Occipital lobe (tissue), 2 donors: Measurements from ENCODE around the gene PIK3C2G. TPM values are rescaled to one million over a fixed set of nuclear protein-coding genes. Genes with fewer than 3 reads are reported as not detected.

Experiments used
- DNase-seq: peaks from one replicate; lab custom pipeline; 2025; lab: John Stamatoyannopoulos, UW
- total RNA-seq: library from RNA; depleted of rRNA; stranded (reverse); fragments of >200 nt; gene quantifications from one replicate; pipeline ENCODE4 v1.2.3, GENCODE V29; 2014

PIK3C2G gene
- total RNA-seq, 1 donor from 2014 or later: 0.31 TPM

DNA sequence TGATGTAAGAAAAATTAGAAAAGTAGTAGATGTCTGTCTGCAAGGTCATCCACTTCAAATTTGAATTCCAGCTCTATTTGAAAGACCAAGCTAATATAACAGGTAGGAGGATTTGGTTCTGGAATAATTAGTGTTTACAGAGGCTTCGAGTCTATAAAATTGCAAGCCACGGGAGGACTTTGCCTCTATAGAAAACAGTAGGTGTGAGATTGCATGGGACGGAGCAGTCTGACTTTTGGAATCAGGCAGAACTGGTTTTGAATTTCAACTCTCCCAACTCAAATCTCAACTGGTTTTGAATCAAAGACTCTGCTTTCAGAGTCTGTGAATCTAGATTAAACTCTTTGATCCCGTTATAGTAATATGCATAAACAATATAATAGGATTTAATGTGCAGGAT lies 82.4 kb downstream of the PIK3C2G start:
- DNase-seq: no peak

DNA sequence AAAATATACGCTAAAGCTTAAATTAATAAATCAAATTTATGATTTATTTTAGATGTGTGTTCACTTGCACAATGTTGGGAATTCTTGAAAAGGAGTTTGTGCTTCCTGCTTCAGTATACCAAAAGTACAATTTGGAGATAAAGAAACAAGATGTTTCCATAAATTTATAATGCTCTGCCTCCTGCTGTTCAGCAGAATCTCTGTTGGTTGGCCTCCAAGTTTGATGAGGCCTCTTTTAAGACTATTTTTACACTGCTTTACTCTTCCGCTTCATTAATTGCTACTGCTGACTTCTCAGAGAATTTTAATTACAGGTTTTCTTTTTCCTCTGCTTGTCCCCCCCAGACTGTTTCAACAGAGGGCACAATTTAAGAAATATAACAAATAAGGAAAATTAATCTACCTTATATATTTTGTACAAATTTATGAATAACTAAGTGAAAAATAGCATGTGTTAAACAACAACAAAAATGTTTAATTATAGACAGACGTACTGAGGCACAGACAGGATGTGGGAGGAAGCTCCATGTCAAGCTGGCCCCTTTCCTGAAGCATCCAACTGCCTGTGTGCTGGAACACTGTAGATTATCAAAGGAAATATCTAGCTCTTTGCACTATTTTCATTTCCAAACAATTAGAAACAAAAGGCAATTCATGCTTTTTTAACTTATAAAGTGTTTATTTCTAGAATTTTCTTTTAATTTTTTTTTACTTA lies 83.9 kb downstream of the PIK3C2G start:
- no peak for DNase-seq

DNA sequence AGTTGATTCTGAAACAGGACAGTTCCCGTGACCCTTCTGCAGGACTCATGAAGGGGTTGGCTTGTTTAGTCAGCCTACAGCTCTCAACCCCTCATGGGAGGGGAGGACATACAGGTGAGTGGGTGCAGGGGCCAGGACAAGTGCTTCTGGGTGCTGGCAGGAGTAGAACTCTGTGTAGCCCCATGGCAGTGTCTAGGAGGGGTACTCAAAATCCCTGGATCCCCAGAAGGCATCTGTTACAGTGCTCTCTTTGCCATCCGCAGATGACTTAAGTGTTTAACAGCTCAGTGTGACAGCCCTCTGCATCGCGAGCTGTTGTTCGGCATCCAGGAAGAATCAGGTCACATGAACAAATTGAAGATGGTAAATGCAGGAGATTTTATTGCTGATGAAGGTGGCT lies 91.0 kb downstream of the PIK3C2G start:
- DNase-seq: no peak

DNA sequence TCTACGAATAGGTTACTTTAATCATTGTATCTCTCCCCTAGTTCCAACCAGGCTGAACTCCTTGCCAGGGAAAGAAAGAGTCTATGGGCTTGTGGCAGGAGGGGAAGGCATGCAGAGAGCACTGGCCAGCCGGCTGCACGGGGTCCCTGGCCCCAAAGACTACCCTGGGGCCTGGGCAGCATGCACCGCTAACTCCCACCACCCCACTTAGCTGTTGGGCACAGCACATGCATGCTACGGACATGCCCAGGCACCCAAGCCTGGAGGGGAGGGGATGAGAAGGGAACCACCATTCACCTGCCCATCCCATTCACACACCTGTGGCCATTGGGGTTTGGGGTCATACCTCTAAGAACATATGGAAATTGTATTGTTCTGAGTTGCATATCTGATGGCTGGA lies 94.1 kb downstream of the PIK3C2G start:
- DNase-seq: no peak

DNA sequence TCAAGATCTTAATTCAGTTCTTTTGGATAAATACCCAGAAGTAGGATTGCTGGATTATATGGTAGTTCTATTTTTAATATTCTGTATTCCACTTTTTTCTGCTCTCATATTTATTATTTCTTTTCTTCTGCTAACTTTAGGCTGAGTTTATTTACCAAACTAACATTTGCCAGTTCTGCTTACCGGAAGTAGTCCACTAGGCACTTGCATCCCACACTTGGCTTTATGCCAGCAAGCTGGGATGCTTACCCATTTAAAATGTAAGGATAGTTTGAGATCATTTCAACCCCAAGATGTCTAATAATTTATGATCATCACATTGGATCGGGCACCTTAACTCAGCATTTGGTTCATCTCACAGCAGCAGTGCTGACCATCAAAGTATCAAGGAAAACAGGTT lies 96.8 kb downstream of the PIK3C2G start:
- no peak for DNase-seq

DNA sequence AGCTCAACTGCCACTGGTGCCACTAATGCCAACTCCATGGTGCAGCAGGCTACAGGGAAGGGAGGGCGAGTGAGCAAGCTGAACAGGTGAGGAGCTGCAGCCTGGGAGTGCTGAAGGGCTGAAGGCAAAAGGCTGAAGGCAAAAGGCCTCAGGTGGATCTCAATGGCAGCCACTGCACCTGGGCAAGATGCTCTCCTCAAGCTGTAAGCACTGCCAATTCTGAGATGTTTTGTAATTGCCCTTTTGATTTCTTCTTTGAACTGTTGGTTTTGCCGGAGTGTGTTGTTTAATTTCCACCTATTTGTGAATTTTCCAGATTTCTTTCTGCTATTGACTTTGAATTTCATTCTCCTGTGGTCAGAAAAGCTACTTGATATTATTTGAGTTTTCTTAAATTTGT lies 97.6 kb downstream of the PIK3C2G start:
- no peak for DNase-seq

DNA sequence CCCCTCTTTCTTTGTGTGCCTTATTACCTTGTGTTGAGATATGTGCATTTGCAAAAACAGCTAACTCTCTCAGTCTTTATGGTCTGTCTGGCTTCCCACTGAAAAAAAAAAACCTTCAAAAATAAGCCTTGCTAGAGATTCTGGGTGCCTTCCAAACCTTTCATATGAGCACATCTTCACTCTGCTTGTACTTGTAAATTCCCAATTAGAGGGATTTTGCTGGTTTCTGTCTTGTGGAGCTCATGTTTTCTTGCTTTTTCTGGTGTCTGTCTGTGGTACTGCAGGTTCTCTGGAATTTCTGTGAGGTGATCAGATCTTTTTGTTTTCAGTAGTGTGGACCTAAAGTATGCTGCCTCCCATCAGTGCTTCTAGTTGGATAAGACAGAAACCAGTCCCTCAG lies 100.1 kb downstream of the PIK3C2G start:
- DNase-seq: no peak

DNA sequence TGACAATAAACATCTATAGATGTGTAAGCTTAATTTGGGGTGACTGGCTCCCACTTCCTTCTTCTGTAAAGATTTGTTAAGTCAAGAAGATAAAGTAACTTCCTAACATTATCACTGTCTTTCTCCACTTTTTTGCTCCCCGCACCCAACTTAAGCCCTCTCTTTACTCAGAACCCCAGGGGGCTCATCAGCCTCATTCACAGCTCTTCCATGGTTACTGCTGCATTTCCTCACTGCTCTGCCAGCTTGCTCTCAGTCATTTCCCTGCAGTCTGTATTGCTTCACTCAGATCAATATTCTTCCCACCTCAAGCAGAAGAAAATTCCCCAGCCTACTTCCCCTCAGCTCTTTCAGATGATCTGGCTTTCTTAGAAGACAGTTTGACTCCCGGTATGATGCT lies 102.0 kb downstream of the PIK3C2G start:
- DNase-seq: no peak

DNA sequence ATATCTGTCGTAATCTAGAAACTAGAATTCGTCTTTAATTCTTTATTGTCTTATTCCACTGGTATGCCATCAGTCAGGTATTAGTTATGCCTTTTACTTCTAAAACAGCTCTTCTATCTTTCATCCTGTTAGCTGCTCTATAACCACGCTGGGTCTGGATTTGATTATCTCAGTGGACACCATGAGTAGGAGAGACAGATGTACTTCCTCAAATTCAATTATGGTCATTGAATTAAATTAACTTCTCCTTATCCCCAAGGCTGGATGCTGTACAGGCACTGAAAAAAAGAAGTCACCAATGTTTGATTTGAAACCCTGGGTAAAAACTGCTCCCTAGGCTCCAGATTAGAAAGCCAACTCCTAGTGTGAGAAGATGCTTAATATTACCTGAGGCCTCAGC lies 107.3 kb downstream of the PIK3C2G start:
- DNase-seq: no peak

DNA sequence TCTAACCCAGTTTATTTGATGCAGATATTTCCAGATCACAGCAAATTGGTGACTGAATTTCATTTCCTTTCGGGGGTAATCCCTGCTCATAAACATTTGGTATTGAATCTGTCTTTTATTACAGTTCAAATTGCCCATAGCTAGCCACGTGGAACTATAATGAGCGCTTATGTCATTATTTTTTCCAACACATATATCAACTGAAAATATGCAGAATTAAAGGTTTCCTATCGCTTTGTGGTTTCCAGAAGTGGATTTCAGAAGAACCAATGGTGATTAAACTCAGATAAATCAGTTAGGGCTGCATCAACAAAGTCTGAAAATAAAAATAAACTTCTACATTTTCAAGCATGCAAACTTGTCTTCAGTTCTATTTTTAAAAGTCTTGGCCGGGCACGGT lies 111.9 kb downstream of the PIK3C2G start:
- DNase-seq: no peak

DNA sequence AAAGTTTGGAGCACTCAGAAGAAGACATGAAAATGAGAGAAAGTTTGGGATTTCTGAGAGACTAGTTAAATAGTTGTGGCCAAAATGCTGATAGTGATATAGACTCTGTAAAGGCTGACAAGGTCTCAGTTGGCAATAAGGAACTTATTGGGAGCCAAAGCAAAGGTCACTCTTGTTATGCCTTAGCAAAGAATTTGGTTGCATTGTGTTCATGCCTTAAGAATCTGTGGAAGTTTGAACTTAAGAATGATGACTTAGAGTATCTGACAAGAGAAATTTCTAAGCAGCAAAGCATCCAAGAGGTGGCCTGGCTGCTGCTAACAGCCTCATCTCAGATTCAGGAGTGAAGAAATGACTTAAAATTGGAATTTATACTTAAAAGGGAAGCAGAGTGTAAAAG lies 113.8 kb downstream of the PIK3C2G start:
- DNase-seq: no peak

DNA sequence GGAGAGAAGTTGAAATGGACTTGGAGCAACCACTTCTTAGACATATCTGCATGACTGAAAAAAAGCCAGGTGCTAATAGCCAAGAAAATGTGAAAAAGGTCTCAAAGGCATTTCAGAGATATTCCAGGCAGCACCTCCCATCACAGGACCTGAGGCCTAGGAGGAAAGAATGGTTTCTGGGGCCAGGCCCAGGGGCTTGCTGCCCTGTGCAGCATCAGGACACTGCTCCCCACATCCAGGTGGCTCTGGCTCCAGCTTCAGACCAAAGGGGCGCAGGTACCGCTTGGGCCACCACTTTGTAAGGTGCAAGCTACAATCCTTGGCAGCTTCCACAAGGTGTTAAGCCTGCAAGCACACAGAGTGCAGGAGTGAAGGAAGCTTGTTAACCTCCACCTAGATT lies 114.3 kb downstream of the PIK3C2G start:
- no peak for DNase-seq

DNA sequence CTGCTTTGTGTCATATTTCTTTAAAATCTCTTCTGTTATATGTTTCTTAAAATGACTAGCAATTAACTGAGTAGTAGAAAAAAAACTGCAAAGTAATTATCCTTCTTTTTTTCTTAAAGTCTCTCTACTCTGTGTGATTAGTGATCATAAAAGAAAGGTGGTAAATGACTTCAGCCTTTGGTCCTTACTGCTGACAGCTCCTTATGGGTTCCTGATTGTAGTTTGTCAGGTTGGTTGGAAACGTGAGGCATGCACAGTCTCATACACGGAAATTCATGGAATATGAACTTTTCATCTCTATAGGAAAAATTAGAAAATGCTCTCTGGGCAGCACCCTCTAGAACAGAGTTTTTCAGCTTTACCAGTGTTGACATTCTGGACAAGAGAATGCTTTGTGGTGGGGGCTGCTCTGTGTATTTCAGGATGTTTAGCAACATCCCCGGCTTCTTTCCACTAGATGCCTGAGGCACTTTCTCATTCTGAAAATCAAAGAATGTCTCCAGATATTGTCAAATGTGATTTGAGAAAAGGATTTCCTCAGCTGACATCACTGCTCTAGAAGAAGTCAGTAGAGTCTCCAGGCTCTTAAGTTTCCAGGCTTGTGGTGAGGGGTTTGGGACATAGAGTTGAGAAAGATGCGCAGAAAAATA lies 121.0 kb downstream of the PIK3C2G start:
- DNase-seq: no peak

DNA sequence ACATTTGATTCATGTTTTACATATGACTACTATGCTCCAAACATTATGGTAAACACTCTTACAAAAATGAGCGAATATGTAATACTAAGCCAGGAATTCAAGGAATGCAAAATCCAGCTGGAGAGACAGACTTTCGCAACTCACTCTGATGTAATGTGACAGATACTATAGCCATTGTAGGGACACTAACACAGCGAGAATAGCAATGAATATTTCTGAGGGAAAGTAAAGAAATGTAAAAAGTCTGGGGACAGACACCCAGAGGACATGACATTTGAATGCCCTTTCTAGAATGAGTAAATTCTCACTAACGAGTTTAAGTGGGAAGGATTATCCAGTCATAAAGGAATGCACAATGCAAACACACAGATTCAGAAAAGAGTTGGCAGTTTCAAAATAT lies 121.9 kb downstream of the PIK3C2G start:
- no peak for DNase-seq

DNA sequence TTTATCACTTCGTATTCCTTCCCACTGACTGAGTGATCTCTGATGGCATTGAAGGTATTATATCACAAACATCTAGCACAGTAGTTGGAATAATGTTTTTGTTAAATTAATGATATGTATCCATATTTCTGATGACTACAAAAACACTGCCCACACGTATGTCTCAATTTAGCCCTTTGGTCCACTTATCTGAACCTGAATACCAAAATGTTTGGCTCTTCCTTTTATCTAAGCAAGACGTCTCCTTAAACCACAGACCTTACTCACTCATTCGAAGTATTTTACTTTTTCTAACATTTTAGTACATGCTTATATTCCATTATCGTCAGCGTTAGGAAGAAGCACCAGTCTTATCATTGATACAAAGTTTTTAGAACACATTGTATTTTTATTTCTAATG lies 126.4 kb downstream of the PIK3C2G start:
- DNase-seq: no peak

DNA sequence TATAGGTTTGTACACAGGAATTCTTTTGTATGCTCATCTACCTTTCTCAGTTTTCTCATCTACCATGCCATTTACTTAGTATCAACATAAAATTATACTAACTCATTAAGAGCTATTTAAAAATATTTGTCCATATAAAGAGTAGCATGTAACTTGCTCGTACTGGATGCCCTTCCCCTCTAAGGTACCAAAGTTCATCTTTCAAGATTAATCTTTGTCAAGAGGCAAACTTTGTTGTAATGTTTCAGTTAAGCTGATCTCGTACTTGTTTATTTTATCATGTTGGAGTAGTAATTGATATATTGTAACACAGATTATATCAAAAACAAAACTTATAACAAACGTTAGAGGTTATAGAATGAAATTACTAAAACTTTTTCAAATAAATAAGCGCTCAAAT lies 128.5 kb downstream of the PIK3C2G start:
- DNase-seq: no peak

DNA sequence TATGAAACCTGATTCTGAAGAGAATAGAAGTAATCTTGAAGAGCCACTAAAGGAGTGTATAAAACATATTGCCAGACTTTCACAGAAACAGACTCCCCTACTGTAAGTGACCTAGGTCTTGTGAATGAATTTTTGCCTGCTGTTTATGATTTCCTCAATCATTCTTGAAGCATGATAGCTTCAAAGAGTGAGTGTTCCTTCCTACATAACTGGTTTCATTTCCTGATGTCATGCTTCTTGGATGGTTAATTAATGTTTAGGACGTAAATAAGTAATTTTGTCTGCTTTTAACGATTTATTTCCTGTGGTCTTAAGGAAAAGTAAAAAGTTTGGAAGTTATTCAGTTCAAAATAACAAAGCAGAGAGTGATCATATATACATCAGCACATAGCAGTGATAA lies 129.8 kb downstream of the PIK3C2G start:
- DNase-seq: no peak

DNA sequence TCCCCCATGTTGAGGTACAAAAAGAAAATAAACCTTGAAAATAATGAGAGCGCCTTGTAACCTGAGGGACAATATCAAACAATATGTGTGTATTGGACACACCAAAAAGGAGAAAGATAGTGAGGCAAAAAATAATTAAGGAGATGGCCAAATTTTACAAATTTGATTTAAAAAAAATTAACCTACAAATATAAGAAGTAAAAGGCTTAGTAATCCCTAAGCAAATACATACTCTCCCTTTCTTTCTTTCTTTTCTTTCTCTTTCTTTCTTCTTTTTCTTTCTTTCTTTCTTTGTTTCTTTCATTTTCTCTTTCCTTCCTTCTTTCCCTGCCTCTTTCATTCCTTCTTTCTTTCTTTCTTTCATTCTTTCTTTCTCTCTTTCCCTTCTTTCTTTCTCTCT lies 133.4 kb downstream of the PIK3C2G start:
- DNase-seq: no peak

DNA sequence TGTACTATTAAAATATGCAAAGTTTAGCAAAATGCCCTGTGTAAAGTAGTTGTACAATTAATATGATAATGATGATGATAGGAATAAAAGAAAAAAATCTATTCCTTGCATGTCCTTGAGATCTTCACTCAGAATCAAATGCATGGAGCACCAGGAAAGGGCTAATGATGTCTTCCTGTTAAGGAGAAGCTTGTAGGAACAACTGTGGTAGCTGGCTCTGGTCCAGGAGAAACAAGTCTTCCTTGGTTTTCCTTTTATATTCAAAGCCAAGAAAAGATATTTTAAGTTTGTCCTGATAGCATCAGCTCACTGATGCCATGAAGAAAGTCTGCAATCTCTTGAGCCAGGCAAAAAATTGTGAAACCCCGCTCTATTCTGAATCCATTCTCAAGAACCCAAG lies 138.9 kb downstream of the PIK3C2G start:
- DNase-seq: no peak

DNA sequence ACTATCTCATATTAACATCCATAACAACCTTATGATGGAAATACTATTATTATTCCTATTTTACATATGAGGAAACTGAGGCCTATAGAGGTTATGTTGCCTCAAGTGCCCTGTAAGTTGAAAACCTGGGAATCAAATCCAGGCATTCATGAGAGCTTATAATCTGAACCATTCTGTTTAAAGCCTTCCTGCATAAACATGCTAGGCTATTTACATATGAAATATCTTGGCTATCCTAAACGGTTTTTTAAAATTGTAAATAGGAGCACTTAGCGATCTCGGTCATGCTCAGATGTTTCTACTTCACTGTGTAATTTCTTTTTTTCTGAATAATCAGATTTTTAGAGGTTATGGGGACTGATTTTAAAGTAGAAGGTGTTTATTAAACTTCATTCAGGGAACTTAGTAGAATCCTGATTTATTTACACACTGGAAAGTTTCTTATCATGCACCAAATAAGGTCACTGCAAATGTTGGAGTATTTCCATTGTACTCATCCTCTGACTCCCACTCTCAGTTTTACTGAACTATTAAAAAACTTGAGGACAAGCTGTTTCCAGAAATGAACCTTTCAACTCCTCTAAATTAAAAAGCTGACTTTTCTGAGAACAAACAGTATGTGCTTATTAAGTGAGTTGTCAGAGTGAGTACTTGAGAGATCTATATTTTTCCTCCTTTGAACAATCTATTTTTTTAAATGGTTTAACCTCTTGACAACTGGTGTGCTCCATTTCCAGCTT lies 141.7 kb downstream of the PIK3C2G start:
- DNase-seq: no peak

DNA sequence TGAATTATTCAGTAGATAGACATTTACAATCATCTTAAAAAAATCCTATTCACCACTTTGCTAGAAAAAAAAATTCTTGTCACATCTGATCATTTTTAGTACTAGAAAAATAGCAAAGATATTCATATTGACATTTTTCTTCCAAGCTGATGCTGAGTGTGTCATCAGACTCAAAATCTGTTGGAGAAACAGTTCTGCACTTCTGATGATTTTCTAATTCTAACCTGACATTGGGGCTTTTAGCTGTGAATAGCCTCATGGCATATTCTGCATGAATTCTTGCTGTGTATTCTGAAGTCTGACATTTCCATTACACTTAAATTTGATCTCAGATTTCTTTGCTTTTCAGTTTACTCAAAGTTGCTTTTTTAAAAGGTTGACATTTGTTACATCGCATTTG lies 150.1 kb downstream of the PIK3C2G start:
- DNase-seq: no peak

DNA sequence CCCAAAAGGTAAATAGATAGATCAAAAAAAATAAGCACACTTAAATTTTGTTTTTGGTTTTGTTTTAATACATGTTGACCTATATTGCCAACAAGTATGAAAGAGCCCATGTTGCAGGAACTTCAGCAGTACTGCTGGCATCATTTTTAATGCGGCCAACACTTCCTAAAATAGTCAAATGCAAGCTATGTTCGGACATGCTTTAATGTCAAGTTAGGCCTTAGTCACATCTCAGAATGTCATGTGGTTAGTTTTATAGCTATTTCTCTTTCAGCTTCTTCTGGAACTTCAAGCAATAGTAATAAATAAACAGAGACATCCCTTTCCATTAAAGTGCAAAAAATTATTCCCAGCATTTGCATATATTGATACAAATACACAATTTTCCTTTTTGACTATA lies 153.4 kb downstream of the PIK3C2G start:
- no peak for DNase-seq

DNA sequence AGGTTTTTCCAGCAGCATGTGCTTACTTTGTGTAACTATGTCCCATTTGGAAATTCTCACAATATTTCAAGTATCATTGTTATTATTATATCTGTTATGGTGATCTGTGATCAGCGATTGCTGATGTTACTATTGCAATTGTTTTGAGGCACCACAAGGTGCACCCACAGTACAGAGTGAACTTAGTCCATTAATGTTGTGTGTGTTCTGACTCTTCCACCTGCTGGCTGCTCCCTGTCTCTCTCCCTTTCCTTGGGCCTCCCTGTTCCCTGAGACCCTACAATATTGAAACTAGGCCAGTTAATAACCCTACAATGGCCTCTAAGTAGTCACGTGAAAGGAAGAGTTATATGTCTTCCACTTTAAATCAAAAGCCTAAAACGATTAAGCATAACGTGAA lies 153.9 kb downstream of the PIK3C2G start:
- no peak for DNase-seq
